Ishikawa (cell line): ENCODE measurements around the gene LONP1.

ENCODE experiments used
- EGR1 ChIP-seq: IDR thresholded peaks from 2 replicates; pipeline ENCODE4 v1.6.1; 2012
- EP300 ChIP-seq: IDR thresholded peaks from 2 replicates; pipeline ENCODE4 v1.6.1; 2012; ENCODE audit warnings: borderline replicate concordance
- FOXM1 ChIP-seq: IDR thresholded peaks from 2 replicates; pipeline ENCODE4 v1.6.1; 2012; ENCODE audit warnings: low read depth, borderline replicate concordance
- MAX ChIP-seq: IDR thresholded peaks from 2 replicates; pipeline ENCODE4 v1.6.1; 2012
- RAD21 ChIP-seq: IDR thresholded peaks from 2 replicates; pipeline ENCODE4 v1.6.1; 2012; ENCODE audit warnings: low read depth
- TAF1 ChIP-seq: IDR thresholded peaks from 2 replicates; pipeline ENCODE4 v1.6.1; 2012; ENCODE audit warnings: low read depth, mild to moderate bottlenecking
- TCF12 ChIP-seq: IDR thresholded peaks from 2 replicates; pipeline ENCODE4 v1.6.1; 2012; ENCODE audit warnings: low read depth
- YY1 ChIP-seq: IDR thresholded peaks from 2 replicates; pipeline ENCODE4 v1.6.1; 2012; ENCODE audit warnings: low read depth

GRCh38 chr19:5765220-5765619, 45.3 kb upstream of the LONP1 start:
- TF ChIP-seq MAX (no peak), TCF12 (no peak), YY1 (no peak), TAF1 (no peak), FOXM1 (no peak), RAD21 (no peak), EP300 (no peak), EGR1 (no peak)
